Hepatocyte (in vitro differentiated cells): Measurements from ENCODE around the gene CLDN18. TPM values are rescaled to one million over a fixed set of nuclear protein-coding genes. Genes with fewer than 3 reads are reported as not detected.

Experiments used
- DNase-seq: peaks from one replicate; pipeline ENCODE4 v3.0.0-alpha.2; 2016; ENCODE audit warnings: low spot score
- H2AFZ ChIP-seq: fragments of 200-600 bp; sonication (generic); 2 replicates; pipeline ENCODE4 v1.6.0; 2016; ENCODE audit warnings: antibody characterized with exemption, mild to moderate bottlenecking
- H3K27ac ChIP-seq: fragments of 200-600 bp; sonication (generic); 2 replicates; pipeline ENCODE4 v1.5.1; 2016; ENCODE audit warnings: mild to moderate bottlenecking
- H3K27me3 ChIP-seq: fragments of 200-600 bp; sonication (generic); 2 replicates; pipeline ENCODE4 v1.6.1; 2016
- H3K36me3 ChIP-seq: fragments of 200-600 bp; sonication (generic); replicated peaks from 2 replicates; pipeline ENCODE4 v1.5.1; 2016; ENCODE audit warnings: low read depth; ENCODE audit not compliant: insufficient read depth
- H3K4me1 ChIP-seq: fragments of 200-600 bp; sonication (generic); 2 replicates; pipeline ENCODE4 v1.5.1; 2016; ENCODE audit warnings: mild to moderate bottlenecking, moderate library complexity; ENCODE audit not compliant: insufficient read depth
- H3K4me2 ChIP-seq: fragments of 200-600 bp; sonication (generic); 2 replicates; pipeline ENCODE4 v1.6.0; 2016
- H3K4me3 ChIP-seq: fragments of 200-600 bp; sonication (generic); 2 replicates; pipeline ENCODE4 v1.5.1; 2016; ENCODE audit warnings: mild to moderate bottlenecking
- H3K79me2 ChIP-seq: fragments of 200-600 bp; sonication (generic); 2 replicates; pipeline ENCODE4 v1.6.0; 2017; ENCODE audit warnings: mild to moderate bottlenecking
- H3K9me2 ChIP-seq: fragments of 200-600 bp; sonication (generic); replicated peaks from 2 replicates; pipeline ENCODE4 v1.6.0; 2017; ENCODE audit warnings: mild to moderate bottlenecking; ENCODE audit not compliant: insufficient read depth
- H3K9me3 ChIP-seq: fragments of 200-600 bp; sonication (generic); 2 replicates; pipeline ENCODE4 v1.5.1; 2016; ENCODE audit warnings: low read depth, mild to moderate bottlenecking
- H4K20me1 ChIP-seq: fragments of 200-600 bp; sonication (generic); 2 replicates; pipeline ENCODE4 v1.6.0; 2016; ENCODE audit warnings: mild to moderate bottlenecking; ENCODE audit not compliant: insufficient read depth, poor library complexity, severe bottlenecking
- CTCF ChIP-seq: fragments of 200-600 bp; sonication (generic); IDR thresholded peaks from 2 replicates; pipeline ENCODE4 v1.5.1; 2016; ENCODE audit warnings: antibody characterized with exemption, mild to moderate bottlenecking; ENCODE audit not compliant: poor library complexity
- EZH2 ChIP-seq: fragments of 200-600 bp; sonication (generic); IDR thresholded peaks from 2 replicates; pipeline ENCODE4 v1.6.1; 2016; ENCODE audit warnings: antibody characterized with exemption, mild to moderate bottlenecking, borderline replicate concordance
- EZH2phosphoT487 ChIP-seq: fragments of 200-600 bp; sonication (generic); IDR thresholded peaks from one replicate; pipeline ENCODE4 v1.6.1; 2018; ENCODE audit warnings: antibody characterized with exemption, mild to moderate bottlenecking, low read depth, moderate library complexity; ENCODE audit not compliant: unreplicated experiment, severe bottlenecking
- WGBS: methylation state at CpG from one replicate; pipeline ENCODE4 v1.1.6; 2016; ENCODE audit warnings: low lambda C conversion rate; ENCODE audit errors: missing lambda C conversion rate; 5-methylcytosine and 5-hydroxymethylcytosine counted together
- polyA plus RNA-seq: library from polyadenylated mRNA; unstranded; fragments of >200 nt; fragmentation: Nextera tagmentation; extraction: Ambion mirVana; gene quantifications from 2 replicates; pipeline ENCODE4 v1.2.1, GENCODE V29; 2016
- total RNA-seq: library from RNA; depleted of rRNA; stranded (reverse); fragments of >200 nt; gene quantifications from 2 replicates; pipeline ENCODE4 v1.2.3, GENCODE V29; 2014

CLDN18 gene
- total and polyA plus RNA-seq, 2 experiments from 2014 or later, result 36.4 to 73.0 TPM

GRCh38 chr3:137987723-137988122, 22.2 kb upstream of the CLDN18 start:
- DNase-seq, result no peak
- H3K9me2 ChIP-seq, result no peaks in the 10 kb centered on the region
- H2AFZ ChIP-seq, result no peak overlapping the region
- H3K36me3 ChIP-seq, result no peaks in the 10 kb centered on the region
- no peak overlapping the region for H3K4me3 ChIP-seq
- H3K27ac ChIP-seq, result peak overlapping the region; percentile 98
- no peaks in the 10 kb centered on the region for H3K27me3 ChIP-seq
- no peak for TF ChIP-seq CTCF
- TF ChIP-seq EZH2, result no peak
- TF ChIP-seq EZH2phosphoT487, result no peak
- WGBS, result 44% methylated on average over 1 of the region's 1 CpG
- H3K79me2 ChIP-seq, result no peaks in the 10 kb centered on the region
- H3K4me2 ChIP-seq, result peak overlapping the region; percentile 23
- no peaks in the 10 kb centered on the region for H3K9me3 ChIP-seq
- peaks cover 9% of the 10 kb centered on the region for H3K4me1 ChIP-seq
- H4K20me1 ChIP-seq, result no peaks in the 10 kb centered on the region

GRCh38 chr3:137988152-137988551, 21.8 kb upstream of the CLDN18 start:
- DNase-seq, result peak; percentile 72
- Histone ChIP-seq H3K4me1 (peaks cover 9% of the 10 kb centered on the region), H4K20me1 (no peaks in the 10 kb centered on the region), H3K27ac (peak overlapping the region; percentile 98), H3K4me2 (peak overlapping the region; percentile 23), H3K4me3 (no peak overlapping the region), H3K9me2 (no peaks in the 10 kb centered on the region), H2AFZ (no peak overlapping the region), H3K27me3 (no peaks in the 10 kb centered on the region), H3K36me3 (no peaks in the 10 kb centered on the region), H3K9me3 (no peaks in the 10 kb centered on the region), H3K79me2 (no peaks in the 10 kb centered on the region)
- 32% methylated on average over 4 of the region's 4 CpGs for WGBS
- TF ChIP-seq EZH2 (no peak), CTCF (no peak), EZH2phosphoT487 (no peak)

- WGBS, result 45% methylated on average over 3 of the region's 3 CpGs
These were observed 21.0 kb upstream of the CLDN18 start for GRCh38 chr3:137988982-137989381.

More at GRCh38 chr3:137988982-137989381, 21.0 kb upstream of the CLDN18 start:
- Histone ChIP-seq H3K9me3 (peaks cover 3% of the 10 kb centered on the region), H3K27ac (peak overlapping the region; percentile 98), H3K4me1 (peaks cover 9% of the 10 kb centered on the region), H3K27me3 (no peaks in the 10 kb centered on the region), H3K4me2 (peak overlapping the region; percentile 23), H3K36me3 (no peaks in the 10 kb centered on the region), H3K4me3 (no peak overlapping the region), H4K20me1 (no peaks in the 10 kb centered on the region), H3K9me2 (no peaks in the 10 kb centered on the region), H3K79me2 (no peaks in the 10 kb centered on the region), H2AFZ (no peak overlapping the region)
- peak; percentile 61 for DNase-seq
- TF ChIP-seq CTCF (no peak), EZH2 (no peak), EZH2phosphoT487 (no peak)
